Measurements from ENCODE around the gene TBC1D22A. TPM values are rescaled to one million over a fixed set of nuclear protein-coding genes. Genes with fewer than 3 reads are reported as not detected.

The TBC1D22A gene
- total and polyA plus RNA-seq, 10 of the 15 experiments (the other 5 are each of a cell fraction or from before 2014, with no cell fraction given) = 0.63 to 44.7 (median 27.4) TPM

DNA sequence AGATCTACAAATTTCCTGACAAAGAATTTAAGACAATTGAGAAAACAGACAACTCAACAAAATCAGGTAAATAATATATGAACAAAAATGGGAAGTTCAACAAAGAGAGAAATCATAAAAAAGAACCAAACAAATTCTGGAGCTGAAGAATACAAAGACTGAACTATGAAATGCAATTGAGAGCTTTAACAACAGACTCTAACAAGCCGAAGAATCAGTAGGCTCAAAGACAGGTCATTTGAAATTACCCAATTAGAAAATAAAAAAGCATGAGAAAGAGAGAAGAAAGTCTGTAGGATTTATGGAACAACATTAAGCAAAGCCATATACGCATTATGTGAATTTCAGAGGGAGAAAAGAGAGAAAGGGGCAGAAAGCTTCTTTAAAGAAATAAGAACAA lies 72.8 kb downstream of the TBC1D22A start:
- Histone ChIP-seq H3K27ac (ENCODE audit: control insufficient read depth, insufficient read depth) (no peak overlapping the region), H3K4me3 (no peak overlapping the region), H3K9me3 (replicated peaks; ENCODE audit: control insufficient read depth, insufficient read depth, low read length) (peaks cover 16% of the 10 kb centered on the region), H3K4me1 (ENCODE audit: control insufficient read depth, insufficient read depth, low read length) (no peaks in the 10 kb centered on the region), H3K4me2 (ENCODE audit: control insufficient read depth, insufficient read depth) (no peak overlapping the region), H3K9ac (ENCODE audit: control insufficient read depth, insufficient read depth, low read length) (no peak overlapping the region), H3K36me3 (ENCODE audit: control insufficient read depth in 2 of 2, insufficient read depth in 2 of 2, low read length in 1 of 2) (peaks cover 11% of the 10 kb centered on the region in 2 experiments), H3K79me2 (ENCODE audit: control insufficient read depth, insufficient read depth, low read length) (no peaks in the 10 kb centered on the region), H4K20me1 (ENCODE audit: control insufficient read depth, insufficient read depth) (no peaks in the 10 kb centered on the region), H3K27me3 (replicated peaks in 1 of 2; ENCODE audit: control insufficient read depth in 2 of 2, insufficient read depth in 2 of 2, low read length in 1 of 2) (no peaks in the 10 kb centered on the region), H2AFZ (ENCODE audit: control insufficient read depth, low read depth, low read length) (no peak overlapping the region)
- in situ Hi-C loops (cut with MboI) = no loop called here
- ChIA-PET CTCF (no interaction called here), RAD21 (ENCODE audit: unreplicated experiment) (no interaction called here), POLR2A (interaction anchor here (0.6 kb wide), 1 partner anchor 12 kb away, joined by 3 read pairs; no protein-coding TSS in a partner anchor), SMC1A (ENCODE audit: uncharacterized antibody, unreplicated experiment) (no interaction called here)
- WGBS (ENCODE audit: insufficient coverage, insufficient replicate concordance, low lambda C conversion rate, missing lambda C conversion rate) = 100% methylated on average over 2 of the region's 2 CpGs
- FAIRE-seq = no peak
- TF ChIP-seq ZNF24 (IDR thresholded peaks at IDR 0.05) = no peak
- no peak for TF ChIP-seq PKNOX1 (IDR thresholded peaks at IDR 0.05)
- TF ChIP-seq FOXM1 (IDR thresholded peaks at IDR 0.05; ENCODE audit: low read depth, low read length) = no peak
- no peak for TF ChIP-seq CBX5 (IDR thresholded peaks at IDR 0.05; ENCODE audit: low read depth)
- no peak for TF ChIP-seq IKZF1 (conservative IDR thresholded peaks at IDR 0.05)
- TF ChIP-seq RFX5 (IDR thresholded peaks at IDR 0.05; ENCODE audit: low read depth, low read length) = no peak
- no peak for TF ChIP-seq ZBTB4 (CRISPR knock-in tag; IDR thresholded peaks at IDR 0.05)
- no TSS peak for BruUV-seq (replicated peaks)
- no peak for DNase-seq (ENCODE audit: low read depth, low spot score)
- intact Hi-C loops (cut with micrococcal nuclease; ENCODE audit: unreplicated experiment) = no loop called here
- ATAC-seq = no peak

All from GM12878 (cell line).